GM19099 (cell line): ENCODE measurements around the gene TALDO1.

Experiments used
- POLR2A ChIP-seq: IDR thresholded peaks from 3 replicates; pipeline ENCODE4 v1.6.1; 2011; ENCODE audit warnings: low read depth; ENCODE audit not compliant: insufficient read length; ENCODE audit errors: extremely low read depth

The TALDO1 gene

DNA sequence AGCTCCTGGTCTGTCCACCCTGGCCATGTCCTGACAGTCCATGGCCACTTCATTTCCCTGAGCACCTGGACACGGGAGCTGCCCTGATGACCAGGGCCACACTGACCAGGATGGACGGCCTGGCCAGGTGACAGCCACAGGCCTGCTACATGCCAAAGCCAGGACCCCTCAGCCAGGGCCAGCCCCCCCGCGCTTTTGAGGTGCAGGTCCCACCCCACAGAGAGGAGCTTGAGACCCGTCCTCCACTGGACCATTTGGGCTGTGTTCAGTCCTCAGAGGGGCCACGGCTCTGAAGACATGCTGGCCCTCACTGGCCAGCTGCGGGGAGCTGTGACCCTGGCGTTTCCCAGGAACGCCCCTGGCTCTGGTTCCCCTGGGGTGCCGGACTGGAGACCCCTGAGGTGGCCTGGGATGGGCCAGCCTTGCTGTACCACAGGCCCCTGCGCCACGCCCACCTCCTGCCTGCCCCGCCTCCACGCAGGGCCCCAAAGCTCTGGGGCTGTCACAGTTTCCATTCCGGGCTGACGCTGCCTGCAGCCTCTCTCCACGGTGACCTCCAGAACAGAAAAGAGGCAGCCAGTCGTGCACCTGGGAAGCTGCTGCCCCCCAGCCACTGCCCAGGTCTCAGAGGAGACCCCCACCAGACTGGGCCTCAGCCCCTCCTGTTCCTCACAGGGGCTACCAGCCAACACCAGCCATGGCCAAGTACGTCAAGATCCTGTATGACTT is 23.1 kb upstream of the TALDO1 start:
- no peak for TF ChIP-seq POLR2A

DNA sequence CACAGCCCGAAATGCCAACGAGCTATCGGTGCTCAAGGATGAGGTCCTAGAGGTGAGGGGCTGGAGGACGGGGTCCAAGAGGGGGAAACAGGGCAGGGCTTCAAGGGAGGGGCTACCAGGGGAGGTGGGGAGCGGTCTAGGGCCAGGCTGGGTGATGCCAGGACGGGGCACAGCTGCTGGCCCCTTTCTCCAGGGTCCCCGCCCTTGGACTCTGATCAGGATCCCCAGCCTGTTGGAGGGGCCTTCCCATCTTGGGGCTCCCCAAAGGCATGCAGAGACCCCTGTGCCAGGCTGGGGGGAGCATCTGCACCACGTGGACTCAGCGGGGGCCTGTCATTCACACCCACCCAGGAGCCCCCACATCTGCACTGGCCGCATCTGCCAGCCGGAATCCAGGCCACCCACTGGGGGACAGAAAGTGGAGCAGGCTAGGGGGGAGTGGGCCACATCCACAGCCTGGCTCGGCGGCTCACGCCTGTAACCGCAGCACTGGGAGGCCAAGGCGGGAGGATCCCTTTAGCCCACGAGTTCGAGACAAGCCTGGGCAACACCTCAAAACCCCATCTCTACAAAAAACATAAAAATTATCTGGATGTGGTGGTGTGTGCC is 22.4 kb upstream of the TALDO1 start:
- TF ChIP-seq POLR2A: no peak

DNA sequence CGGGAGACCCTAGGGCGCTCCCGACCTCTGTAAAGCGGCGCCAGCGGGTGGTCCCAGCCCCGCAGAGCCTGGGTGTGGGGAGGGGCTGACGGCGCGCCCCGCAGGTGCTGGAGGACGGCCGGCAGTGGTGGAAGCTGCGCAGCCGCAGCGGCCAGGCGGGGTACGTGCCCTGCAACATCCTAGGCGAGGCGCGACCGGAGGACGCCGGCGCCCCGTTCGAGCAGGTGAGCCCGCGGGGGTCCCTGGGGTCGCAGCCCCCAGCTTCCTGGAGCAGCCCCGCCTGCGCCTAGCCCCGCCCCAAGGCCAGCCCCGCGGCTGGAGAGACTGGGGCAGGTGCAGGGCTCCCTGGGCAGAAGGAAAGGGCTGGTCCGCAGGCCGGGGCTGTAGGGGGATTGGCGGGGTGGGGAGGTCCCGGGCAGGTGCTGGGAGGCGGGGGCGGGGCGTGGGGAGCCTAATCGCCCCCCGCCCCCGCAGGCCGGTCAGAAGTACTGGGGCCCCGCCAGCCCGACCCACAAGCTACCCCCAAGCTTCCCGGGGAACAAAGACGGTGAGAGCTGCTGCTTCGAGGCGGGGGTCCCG is 21.6 kb upstream of the TALDO1 start:
- peak; percentile 22 for TF ChIP-seq POLR2A

GRCh38 chr11:726278-727220 is 20.7 kb upstream of the TALDO1 start:
- TF ChIP-seq POLR2A: no peak

- TF ChIP-seq POLR2A: no peak
These were observed 20.0 kb upstream of the TALDO1 start for GRCh38 chr11:727281-727701.

GRCh38 chr11:727859-728748 is 19.2 kb upstream of the TALDO1 start:
- no peak for TF ChIP-seq POLR2A

- TF ChIP-seq POLR2A: no peak
These were observed 18.3 kb upstream of the TALDO1 start for GRCh38 chr11:728901-729491.

DNA sequence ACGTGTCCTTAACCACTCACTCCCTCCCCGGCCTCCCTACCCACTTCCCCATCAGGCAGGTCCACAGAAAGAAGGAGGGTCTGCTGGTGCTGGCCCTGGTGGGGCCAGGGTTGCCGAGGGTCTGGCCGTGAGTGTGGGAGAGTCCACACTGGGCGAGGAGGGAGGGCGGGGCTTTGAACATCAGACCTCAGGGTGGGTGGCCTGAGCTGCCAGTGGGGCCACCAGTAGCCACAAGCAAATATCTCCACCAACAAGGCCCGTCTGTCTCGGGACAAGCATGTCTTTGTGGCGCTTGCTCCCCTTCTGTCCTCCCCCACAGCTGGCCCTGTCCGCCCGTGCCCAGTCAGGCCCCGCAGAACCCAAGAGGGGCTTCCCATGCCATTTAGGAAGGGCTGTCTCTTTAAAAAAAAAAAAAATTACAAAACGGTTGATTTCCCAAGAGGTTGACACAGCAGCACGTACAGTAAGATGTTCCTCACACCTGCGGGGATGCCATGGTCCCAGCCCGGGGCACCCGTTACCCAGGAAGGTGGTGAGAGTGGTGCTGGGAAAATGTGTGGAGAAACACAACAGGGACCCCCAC is 17.7 kb upstream of the TALDO1 start:
- no peak for TF ChIP-seq POLR2A

GRCh38 chr11:733072-733471 is 14.2 kb upstream of the TALDO1 start:
- TF ChIP-seq POLR2A: no peak

- no peak for TF ChIP-seq POLR2A
These were observed 9.9 kb upstream of the TALDO1 start for GRCh38 chr11:737366-737765.

DNA sequence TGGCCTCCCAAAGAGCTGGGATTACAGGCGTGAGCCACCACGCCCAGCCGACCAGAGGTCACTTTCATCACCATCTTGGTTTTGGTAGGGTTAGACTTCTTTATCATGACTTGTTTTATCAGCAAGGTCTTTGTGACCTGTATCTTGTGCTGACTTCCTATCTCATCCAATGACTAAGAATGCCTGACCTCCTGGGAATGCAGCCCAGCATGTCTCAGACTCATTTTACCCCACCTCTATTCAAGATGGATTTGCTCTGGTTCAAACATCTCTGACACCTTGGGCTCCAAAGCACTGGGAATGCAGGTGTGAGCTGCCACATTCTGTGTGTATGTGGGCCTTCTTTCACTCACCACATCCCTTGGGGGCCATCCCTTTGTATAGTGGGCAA is 5.1 kb upstream of the TALDO1 start:
- TF ChIP-seq POLR2A: no peak

GRCh38 chr11:742571-743201 is 4.6 kb upstream of the TALDO1 start:
- TF ChIP-seq POLR2A: no peak

DNA sequence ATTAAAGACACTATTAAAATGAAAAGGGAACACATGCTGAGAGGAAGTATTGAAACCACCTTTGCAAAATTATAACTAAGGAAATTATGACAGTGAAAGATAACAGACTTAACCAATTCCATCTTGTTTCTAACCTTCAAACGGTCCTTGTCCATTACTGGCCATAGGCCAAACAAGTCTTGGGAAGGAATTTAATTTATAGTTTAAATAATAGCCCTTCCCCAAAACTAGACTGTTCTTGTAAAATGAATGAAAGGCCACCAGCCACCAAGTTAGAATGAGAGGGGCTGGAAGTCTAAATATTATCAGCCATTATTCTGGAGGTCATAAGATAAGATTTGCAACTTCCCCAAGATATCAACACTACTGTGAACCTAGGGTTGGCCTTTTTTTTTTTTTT is 1.8 kb upstream of the TALDO1 start:
- TF ChIP-seq POLR2A: no peak
